HG03432 (cell line): ENCODE data around the gene SETDB1.

Experiments used
- ATAC-seq: cut with Tn5 transposase; IDR thresholded peaks from one replicate; pipeline ENCODE4 v1.9.1; 2021; ENCODE audit warnings: mild to moderate bottlenecking, moderate library complexity; ENCODE audit not compliant: unreplicated experiment

Gene SETDB1

GRCh38 chr1:150973836-150974579 is 47.8 kb downstream of the SETDB1 start:
- ATAC-seq = peak; percentile 44

GRCh38 chr1:150974580-150975478 is 48.7 kb downstream of the SETDB1 start, which contains the start of gene CERS2:
Gene CERS2, minus strand, starts transcription at chr1:150974835. Its CDS starts 5,745 bp downstream, at chr1:150969090.
- peak; percentile 59 for ATAC-seq

- no peak for ATAC-seq
Measured at GRCh38 chr1:150976401-150976821, 50.2 kb downstream of the SETDB1 start.

- no peak for ATAC-seq
Measured at GRCh38 chr1:150976879-150977694, 50.9 kb downstream of the SETDB1 start.

DNA sequence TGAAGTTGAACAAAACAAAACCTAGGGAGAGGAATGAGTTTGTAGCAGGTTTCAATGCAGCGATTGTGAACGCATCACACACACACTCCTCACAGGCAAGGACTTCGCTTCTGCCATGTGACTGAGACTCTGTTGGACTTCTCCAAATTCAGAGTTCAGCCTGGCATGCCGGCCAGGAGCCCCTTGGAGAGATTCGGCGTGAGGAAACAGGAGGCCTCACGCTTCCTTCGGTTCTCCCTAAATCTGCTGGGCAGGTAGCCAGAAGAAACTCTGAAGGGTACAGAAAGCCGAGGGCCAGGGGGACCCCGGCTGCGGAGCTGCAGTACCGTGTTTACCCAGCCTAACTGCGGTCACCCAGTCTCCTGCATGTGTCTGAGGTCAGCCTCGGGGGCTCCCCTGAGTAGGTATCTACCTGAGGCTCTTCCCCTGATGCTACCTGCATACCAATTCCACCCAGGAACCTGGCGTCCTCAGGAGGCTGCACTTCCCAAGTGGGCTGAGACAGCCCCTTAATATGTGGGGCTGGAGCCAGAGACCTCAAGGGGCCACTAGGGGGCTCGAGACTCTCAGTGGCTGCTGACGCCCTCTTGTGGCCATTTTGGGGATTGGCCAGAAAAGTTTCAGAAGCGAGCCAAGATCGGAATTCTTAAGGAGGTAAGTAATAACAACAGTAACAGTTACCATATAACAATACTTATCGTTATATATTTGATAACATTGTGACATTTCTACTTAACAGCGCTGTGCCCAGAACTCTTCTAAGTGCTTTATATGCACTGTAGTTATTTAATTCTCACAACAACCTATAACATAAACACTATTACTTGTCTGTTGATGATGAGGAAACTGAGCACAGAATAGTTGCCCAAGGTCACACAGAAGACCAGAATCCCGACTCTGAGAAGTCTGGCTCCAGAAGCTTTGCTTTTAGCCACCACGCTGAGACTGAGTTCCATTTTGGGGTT is 53.2 kb downstream of the SETDB1 start:
- ATAC-seq = peak; percentile 42

GRCh38 chr1:150981177-150981804 is 55.1 kb downstream of the SETDB1 start:
- ATAC-seq = no peak

- ATAC-seq = no peak
Measured at GRCh38 chr1:150981805-150982712, 55.9 kb downstream of the SETDB1 start, which contains the start of gene ANXA9. Gene ANXA9, plus strand, starts transcription at chr1:150982292. Its CDS starts 814 bp downstream, at chr1:150983106.

- no peak for ATAC-seq
Measured at GRCh38 chr1:150985179-150985825, 59.1 kb downstream of the SETDB1 start.

DNA sequence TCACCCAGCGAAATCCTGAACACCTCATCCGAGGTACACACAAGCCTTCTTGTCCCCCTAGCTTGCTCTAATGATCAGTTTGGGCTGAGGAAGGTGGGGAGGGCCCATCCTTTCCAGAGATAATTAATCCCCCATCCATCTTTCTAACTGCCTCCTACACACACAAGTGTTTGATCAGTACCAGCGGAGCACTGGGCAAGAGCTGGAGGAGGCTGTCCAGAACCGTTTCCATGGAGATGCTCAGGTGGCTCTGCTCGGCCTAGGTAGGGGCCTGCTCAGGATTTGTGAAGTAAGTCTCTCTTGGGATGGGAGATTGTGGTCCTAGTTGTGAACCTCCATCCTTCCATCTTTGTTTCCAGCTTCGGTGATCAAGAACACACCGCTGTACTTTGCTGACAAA is 61.8 kb downstream of the SETDB1 start:
- no peak for ATAC-seq

DNA sequence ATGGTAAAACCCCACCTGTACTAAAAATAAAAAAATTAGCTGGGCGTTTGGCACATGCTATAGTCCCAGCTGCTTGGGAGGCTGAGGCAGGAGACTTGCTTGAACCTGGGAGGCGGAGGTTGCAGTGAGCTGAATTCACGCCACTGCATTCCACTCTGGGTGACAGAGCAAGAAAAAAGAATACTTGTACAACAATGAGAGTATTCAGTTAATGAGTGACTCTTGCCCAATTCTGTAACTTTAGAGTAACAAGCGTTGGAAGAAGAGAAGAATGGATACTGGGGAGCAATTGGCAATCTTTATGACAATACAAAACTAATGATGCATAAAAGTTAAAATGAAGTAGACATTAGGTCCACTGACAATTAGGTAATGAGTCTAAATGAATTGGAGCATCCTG is 66.5 kb downstream of the SETDB1 start:
- no peak for ATAC-seq

- ATAC-seq = no peak
Measured at GRCh38 chr1:150994248-150994647, 68.1 kb downstream of the SETDB1 start.

DNA sequence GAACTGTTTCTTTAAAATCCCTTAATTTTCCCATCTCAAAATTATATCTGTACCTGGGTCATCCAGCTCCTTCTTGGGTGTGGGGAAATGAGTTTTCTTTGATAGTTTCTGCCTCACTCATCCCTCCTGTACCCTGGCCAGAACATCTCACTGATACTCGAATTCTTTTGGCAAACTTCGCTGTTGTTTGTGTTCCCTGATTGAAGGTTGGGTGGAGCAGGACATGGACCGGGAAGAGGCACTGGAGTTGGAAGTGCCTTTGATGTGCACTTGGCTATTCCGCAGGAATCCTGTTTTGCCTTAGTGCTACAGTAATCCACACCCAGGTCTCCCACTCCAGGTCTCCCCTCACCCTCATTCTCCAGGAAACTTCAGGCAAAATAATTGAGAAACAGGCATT is 69.3 kb downstream of the SETDB1 start:
- ATAC-seq = no peak

- no peak for ATAC-seq
Measured at GRCh38 chr1:150995896-150996295, 69.7 kb downstream of the SETDB1 start.

DNA sequence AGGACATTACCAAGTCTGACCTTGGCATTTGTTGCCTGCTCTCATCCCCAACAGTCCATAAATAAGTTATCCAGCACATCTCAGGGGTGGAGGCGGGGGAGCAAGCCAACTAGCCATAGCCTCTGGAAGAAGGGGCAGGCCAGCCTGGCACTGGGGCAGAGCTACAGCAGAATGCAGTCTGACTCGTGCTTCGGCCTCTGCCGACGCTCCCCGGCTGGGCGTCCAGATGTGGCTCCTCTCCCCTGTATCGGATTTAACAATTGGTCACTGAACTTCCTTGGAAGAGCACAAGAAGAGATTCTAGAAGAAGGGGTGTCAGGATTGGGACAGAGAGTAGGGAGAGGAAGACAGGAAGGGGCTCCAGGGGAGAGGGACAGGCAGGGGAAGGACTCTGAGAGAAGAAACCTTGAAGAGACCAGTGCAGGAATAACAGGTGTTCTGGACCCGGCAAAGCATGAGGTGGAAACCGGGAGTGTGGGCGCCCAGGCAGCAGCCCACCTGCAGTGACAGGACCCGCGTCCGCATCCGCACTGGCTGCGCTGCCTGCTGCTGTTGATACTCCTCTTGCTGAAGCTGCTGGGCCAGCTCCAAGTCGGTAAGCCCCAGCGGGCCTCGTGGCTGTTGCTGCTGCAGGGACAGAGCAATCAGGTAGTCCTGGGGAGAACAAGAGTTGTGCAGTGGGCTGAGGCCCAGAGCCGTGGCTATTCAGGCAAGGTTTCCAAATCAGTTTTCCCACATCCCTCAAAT is 71.1 kb downstream of the SETDB1 start:
- no peak for ATAC-seq

DNA sequence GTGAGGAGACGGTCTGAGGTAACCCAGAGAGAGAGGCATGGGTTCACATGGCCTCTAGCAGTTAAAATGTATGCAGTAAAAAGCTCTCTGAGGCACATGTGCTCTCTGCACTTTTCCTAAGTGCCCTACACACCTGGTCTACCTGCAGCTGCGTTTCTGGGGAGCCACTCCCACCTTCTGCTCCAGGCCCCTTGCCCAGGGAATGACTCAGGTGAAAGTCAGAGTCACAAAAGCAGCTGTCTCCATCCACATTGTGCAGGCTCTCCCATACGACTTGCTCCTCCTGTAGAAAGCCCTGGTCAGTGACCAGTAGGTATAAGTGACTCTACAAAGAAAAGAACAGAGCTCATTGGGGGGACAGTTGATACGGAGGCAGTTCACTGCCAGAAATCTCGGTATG is 71.8 kb downstream of the SETDB1 start:
- no peak for ATAC-seq

DNA sequence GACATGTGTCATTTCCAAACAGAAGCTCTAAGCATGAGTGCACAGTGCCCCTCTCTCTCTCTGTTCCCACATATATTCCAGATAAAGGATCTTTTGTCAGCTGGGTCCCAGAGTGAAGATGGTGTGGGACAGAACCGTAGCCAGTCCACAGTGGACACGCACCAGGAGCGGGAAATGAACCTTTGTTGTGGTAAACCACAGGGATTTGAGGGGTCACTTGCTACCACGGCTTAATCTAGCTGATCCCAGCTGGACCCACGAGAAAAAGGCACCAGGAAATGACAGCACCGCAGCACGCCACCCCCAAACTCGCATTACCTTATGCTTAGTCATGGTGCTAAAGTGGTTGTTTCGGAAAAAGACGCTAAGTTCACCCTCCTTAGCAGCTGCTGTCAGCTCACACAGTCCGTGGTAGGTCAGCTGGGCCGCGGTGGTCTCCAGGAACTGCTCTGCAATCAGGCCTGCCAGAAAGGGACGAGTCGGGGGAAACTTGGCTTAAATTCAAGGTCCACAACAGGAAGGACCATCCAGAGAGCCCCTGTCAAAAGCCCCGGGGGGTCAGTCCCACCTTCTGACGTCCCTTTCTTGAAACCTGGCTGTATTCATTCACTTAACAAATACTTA is 73.0 kb downstream of the SETDB1 start:
- no peak for ATAC-seq

- ATAC-seq = no peak
Measured at GRCh38 chr1:150999926-151000325, 73.8 kb downstream of the SETDB1 start.
